Right atrium auricular region (tissue), 2 donors: ENCODE measurements around the gene SLC26A11. TPM values are rescaled to one million over a fixed set of nuclear protein-coding genes. Genes with fewer than 3 reads are reported as not detected.

ENCODE experiments used
- DNase-seq: peaks from one replicate; pipeline ENCODE4 v3.0.0-alpha.2; 2019; ENCODE audit warnings: low spot score
- H3K27ac ChIP-seq, 2 donors: fragments of 200-600 bp; sonication (generic); 1 replicate in 1 of 2; 2 replicates in 1 of 2; pipeline ENCODE4 v1.5.1; 2016 to 2019
- H3K27me3 ChIP-seq, 2 donors: fragments of 200-600 bp; sonication (generic); one replicate each; pipeline versions ENCODE4 v1.5.1 to v1.6.0; 2017 to 2019
- H3K36me3 ChIP-seq: fragments of 200-600 bp; sonication (generic); one replicate; pipeline ENCODE4 v1.5.1; 2016
- H3K4me1 ChIP-seq, 2 donors: fragments of 200-600 bp; sonication (generic); one replicate each; pipeline versions ENCODE4 v1.5.1 to v1.6.0; 2017 to 2019
- H3K4me3 ChIP-seq, 2 donors: fragments of 200-600 bp; sonication (generic); 1 replicate in 1 of 2; 2 replicates in 1 of 2; pipeline ENCODE4 v1.5.1; 2017 to 2019; ENCODE audit warnings: mild to moderate bottlenecking in 1 of 2, moderate library complexity in 1 of 2
- H3K9me3 ChIP-seq, 2 donors: fragments of 200-600 bp; sonication (generic); one replicate each; pipeline ENCODE4 v1.5.1; 2019
- CTCF ChIP-seq, 2 donors: fragments of 200-600 bp; sonication (generic); IDR thresholded peaks; one replicate each; pipeline ENCODE4 v1.5.1; 2019; ENCODE audit warnings: antibody characterized with exemption in 2 of 2
- total RNA-seq, 2 donors: library from RNA; depleted of rRNA; stranded (reverse); fragments of >200 nt; gene quantifications; one replicate each; pipeline ENCODE4 v1.1.0, GENCODE V29; 2016

The SLC26A11 gene
- total RNA-seq, 2 donors from 2014 or later = 2.2 to 9.0 TPM

GRCh38 chr17:80289616-80290015, 69.4 kb downstream of the SLC26A11 start:
- DNase-seq = no peak
- H3K36me3 ChIP-seq = peaks cover 67% of the 10 kb centered on the region
- no peaks in the 10 kb centered on the region for H3K27me3 ChIP-seq
- H3K4me1 ChIP-seq = no peaks in the 10 kb centered on the region
- H3K4me3 ChIP-seq = no peak overlapping the region
- H3K9me3 ChIP-seq = no peaks in the 10 kb centered on the region
- TF ChIP-seq CTCF (IDR thresholded peaks at IDR 0.05) = no peak
- no peak overlapping the region for H3K27ac ChIP-seq

- no peak for DNase-seq
- Histone ChIP-seq H3K36me3 (peaks cover 73% of the 10 kb centered on the region), H3K4me1 (no peaks in the 10 kb centered on the region), H3K27me3 (no peaks in the 10 kb centered on the region), H3K4me3 (no peak overlapping the region), H3K27ac (no peak overlapping the region), H3K9me3 (no peaks in the 10 kb centered on the region)
- TF ChIP-seq CTCF (IDR thresholded peaks at IDR 0.05) = no peak
Observed at GRCh38 chr17:80290156-80290555, 69.9 kb downstream of the SLC26A11 start.

- no peak for TF ChIP-seq CTCF (IDR thresholded peaks at IDR 0.05)
- Histone ChIP-seq H3K27me3 (no peaks in the 10 kb centered on the region), H3K9me3 (no peaks in the 10 kb centered on the region), H3K4me1 (no peaks in the 10 kb centered on the region), H3K4me3 (no peak overlapping the region), H3K36me3 (peaks cover 82% of the 10 kb centered on the region), H3K27ac (no peak overlapping the region)
- DNase-seq = no peak
Observed at GRCh38 chr17:80291260-80291659, 71.0 kb downstream of the SLC26A11 start.

GRCh38 chr17:80291691-80292487, 71.7 kb downstream of the SLC26A11 start:
- DNase-seq = no peak
- Histone ChIP-seq H3K4me3 (no peak overlapping the region), H3K9me3 (no peaks in the 10 kb centered on the region), H3K27ac (no peak overlapping the region), H3K36me3 (peaks cover 88% of the 10 kb centered on the region), H3K4me1 (no peaks in the 10 kb centered on the region), H3K27me3 (no peaks in the 10 kb centered on the region)
- TF ChIP-seq CTCF (IDR thresholded peaks at IDR 0.05) = no peak

- Histone ChIP-seq H3K4me1 (no peaks in the 10 kb centered on the region), H3K36me3 (peaks cover 94% of the 10 kb centered on the region), H3K27ac (no peak overlapping the region), H3K9me3 (no peaks in the 10 kb centered on the region), H3K27me3 (no peaks in the 10 kb centered on the region), H3K4me3 (no peak overlapping the region)
- DNase-seq = no peak
- no peak for TF ChIP-seq CTCF (IDR thresholded peaks at IDR 0.05)
Observed at GRCh38 chr17:80292521-80292971, 72.3 kb downstream of the SLC26A11 start.

- no peak for TF ChIP-seq CTCF (IDR thresholded peaks at IDR 0.05)
- H3K27ac ChIP-seq = no peak overlapping the region
- H3K4me3 ChIP-seq = no peak overlapping the region
- no peaks in the 10 kb centered on the region for H3K27me3 ChIP-seq
- H3K36me3 ChIP-seq = peaks cover 95% of the 10 kb centered on the region
- no peaks in the 10 kb centered on the region for H3K4me1 ChIP-seq
- no peaks in the 10 kb centered on the region for H3K9me3 ChIP-seq
- DNase-seq = no peak
Observed at GRCh38 chr17:80294210-80294609, 74.0 kb downstream of the SLC26A11 start.
